ENCODE measurements around the gene OSM. TPM values are rescaled to one million over a fixed set of nuclear protein-coding genes. Genes with fewer than 3 reads are reported as not detected.
A peak's percentile ranks its signal among the peaks of the same experiment; 100 is the strongest.

Gene OSM
- total RNA-seq, 5 donors from 2014 or later (not counting 1 experiment from before 2014, with no cell fraction given), result 5.9 to 16.5 (median 7.4) TPM

DNA sequence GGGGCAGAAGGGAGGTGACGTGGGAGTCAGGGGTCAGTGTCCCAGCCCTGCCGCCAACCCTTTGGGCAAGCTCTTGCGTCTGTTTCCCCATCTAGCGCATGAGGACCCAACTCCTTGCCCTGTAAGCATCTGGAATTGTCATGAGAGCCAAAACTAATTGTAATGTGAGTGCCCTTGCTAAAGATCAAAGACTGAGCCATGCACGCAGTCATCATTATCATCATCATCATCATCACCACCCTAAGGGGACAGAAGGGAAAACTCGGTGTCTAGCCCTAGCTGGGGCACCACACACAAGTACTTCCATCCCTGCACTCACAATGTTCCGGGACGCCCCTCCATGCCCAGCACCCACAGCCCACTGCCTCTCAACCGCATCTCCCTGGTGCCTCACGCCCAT lies 22.6 kb downstream of the OSM start:
- no peaks in the 10 kb centered on the region for H3K36me3 ChIP-seq (ENCODE audit: control insufficient read depth in 2 of 2, extremely low read depth in 1 of 2, insufficient read depth in 1 of 2, low read length in 1 of 2)
- no peak overlapping the region for H3K4me3 ChIP-seq (ENCODE audit: control insufficient read depth in 1 of 2, extremely low read depth in 1 of 2, low read length in 1 of 2)
- ATAC-seq (replicated peaks in 1 of 4), result no peak
- Mint-ChIP-seq H3K27ac (no peak overlapping the region), H3K4me3 (peak overlapping the region in 2 of 3 donors; percentile 15 to 87), H3K4me1 (peaks cover 24 to 48% (median 35%) of the 10 kb centered on the region in 3 donors), H3K36me3 (no peaks in the 10 kb centered on the region), H3K9me3 (no peaks in the 10 kb centered on the region), H3K27me3 (peaks cover 3 to 12% of the 10 kb centered on the region in 2 donors)
- CTCF ChIA-PET, result no interaction called here
- no peaks in the 10 kb centered on the region for H3K9me3 ChIP-seq
- POLR2A ChIA-PET, result no interaction called here
- H3K4me1 ChIP-seq (ENCODE audit: control insufficient read depth in 1 of 2, extremely low read depth in 1 of 2, insufficient read depth in 2 of 2, low read length in 2 of 2), result peaks cover 0 to 39% of the 10 kb centered on the region in 2 experiments
- peaks cover 0 to 51% of the 10 kb centered on the region in 2 experiments for H3K27me3 ChIP-seq (replicated peaks in 1 of 2; ENCODE audit: control insufficient read depth in 2 of 2, extremely low read depth in 1 of 2, insufficient read depth in 2 of 2, low read length in 1 of 2)
- 79% methylated on average over 5 of the region's 10 CpGs for WGBS (ENCODE audit: insufficient coverage)
- no peak for DNase-seq
- no peak overlapping the region for H3K27ac ChIP-seq (ENCODE audit: low read length)

DNA sequence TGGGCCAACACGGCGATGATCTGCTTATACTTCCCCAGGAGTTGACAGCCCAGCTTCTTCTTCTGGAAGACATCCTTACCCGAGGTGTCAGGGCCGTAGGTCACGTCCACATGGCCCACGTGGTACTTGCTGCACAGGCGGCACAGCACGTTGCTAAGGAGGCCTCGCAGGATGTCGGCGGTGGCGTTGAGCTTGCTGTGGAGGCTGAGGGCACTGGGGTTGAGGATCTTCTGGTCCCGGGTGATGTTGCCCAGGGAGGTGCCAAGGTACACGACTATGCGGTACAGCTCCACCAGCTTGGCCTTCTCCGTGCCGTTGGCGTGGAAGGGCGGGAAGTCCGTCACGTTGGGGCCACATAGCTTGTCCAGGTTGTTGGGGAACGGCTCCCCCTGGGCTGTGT lies 23.0 kb downstream of the OSM start:
- no peaks in the 10 kb centered on the region for H3K9me3 Mint-ChIP-seq
- no peaks in the 10 kb centered on the region for H3K9me3 ChIP-seq
- no peaks in the 10 kb centered on the region for H3K36me3 Mint-ChIP-seq
- no peaks in the 10 kb centered on the region for H3K36me3 ChIP-seq (ENCODE audit: control insufficient read depth in 2 of 2, extremely low read depth in 1 of 2, insufficient read depth in 1 of 2, low read length in 1 of 2)
- DNase-seq, result no peak
- 57% methylated on average over 15 of the region's 22 CpGs for WGBS (ENCODE audit: insufficient coverage)
- H3K4me1 Mint-ChIP-seq, result peaks cover 24 to 47% (median 37%) of the 10 kb centered on the region in 3 donors
- H3K4me3 ChIP-seq (ENCODE audit: control insufficient read depth in 1 of 2, extremely low read depth in 1 of 2, low read length in 1 of 2), result no peak overlapping the region
- CTCF ChIA-PET, result no interaction called here
- peaks cover 3 to 12% of the 10 kb centered on the region in 2 donors for H3K27me3 Mint-ChIP-seq
- POLR2A ChIA-PET, result no interaction called here
- peaks cover 0 to 35% of the 10 kb centered on the region in 2 experiments for H3K4me1 ChIP-seq (ENCODE audit: control insufficient read depth in 1 of 2, extremely low read depth in 1 of 2, insufficient read depth in 2 of 2, low read length in 2 of 2)
- H3K27me3 ChIP-seq (replicated peaks in 1 of 2; ENCODE audit: control insufficient read depth in 2 of 2, extremely low read depth in 1 of 2, insufficient read depth in 2 of 2, low read length in 1 of 2), result peaks cover 0 to 47% of the 10 kb centered on the region in 2 experiments
- no peak overlapping the region for H3K27ac Mint-ChIP-seq
- no peak for ATAC-seq (replicated peaks in 1 of 4)
- H3K4me3 Mint-ChIP-seq, result peak overlapping the region in 1 of 3 donors; percentile 87
- no peak overlapping the region for H3K27ac ChIP-seq (ENCODE audit: low read length)

DNA sequence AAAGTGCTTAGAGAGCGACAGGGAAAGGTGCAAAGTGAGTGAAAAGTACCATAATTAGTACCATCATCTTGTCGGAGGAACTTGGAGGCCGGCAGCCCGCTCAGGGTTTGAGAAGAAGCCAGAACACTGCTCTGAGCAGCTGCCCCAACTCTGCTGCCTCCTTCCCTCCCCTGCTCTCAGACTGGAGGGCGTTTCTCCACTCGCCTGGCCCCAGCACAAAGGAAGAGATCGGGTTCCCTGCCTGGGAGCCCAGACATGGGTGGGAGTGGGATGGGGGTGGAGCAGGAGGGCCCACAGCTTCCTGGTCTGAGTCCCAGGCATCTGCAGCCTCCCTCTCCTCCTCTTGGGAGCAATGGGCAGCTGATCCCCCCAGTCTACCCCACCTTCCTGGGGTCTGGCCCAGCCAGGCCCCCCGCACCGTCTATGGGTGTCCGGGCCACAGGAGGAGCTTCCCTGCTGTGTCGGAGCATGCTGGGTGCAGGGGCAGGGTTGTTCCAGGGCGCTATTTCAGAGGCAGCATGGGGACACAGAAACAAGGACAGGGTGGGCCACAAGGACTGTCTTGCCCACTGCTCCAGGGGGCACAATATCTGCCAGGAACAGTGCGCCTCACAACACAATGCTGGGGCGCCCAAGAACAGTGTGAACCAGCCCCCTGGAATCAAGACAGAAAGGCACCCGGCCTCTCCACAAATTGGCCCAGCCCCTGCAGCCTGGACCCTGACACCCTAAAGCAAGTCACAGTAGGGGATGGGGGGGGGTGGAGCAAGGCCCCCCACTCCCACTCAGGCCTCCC lies 24.9 kb downstream of the OSM start:
- Mint-ChIP-seq H3K4me1 (peaks cover 14 to 32% (median 23%) of the 10 kb centered on the region in 3 donors), H3K9me3 (no peaks in the 10 kb centered on the region), H3K27ac (no peak overlapping the region), H3K4me3 (peak overlapping the region in 1 of 3 donors; percentile 17), H3K36me3 (no peaks in the 10 kb centered on the region), H3K27me3 (no peaks in the 10 kb centered on the region)
- peaks cover 0 to 28% of the 10 kb centered on the region in 2 experiments for H3K27me3 ChIP-seq (replicated peaks in 1 of 2; ENCODE audit: control insufficient read depth in 2 of 2, extremely low read depth in 1 of 2, insufficient read depth in 2 of 2, low read length in 1 of 2)
- WGBS (ENCODE audit: insufficient coverage), result 93% methylated on average over 7 of the region's 15 CpGs
- no peak for DNase-seq
- H3K36me3 ChIP-seq (ENCODE audit: control insufficient read depth in 2 of 2, extremely low read depth in 1 of 2, insufficient read depth in 1 of 2, low read length in 1 of 2), result no peaks in the 10 kb centered on the region
- H3K9me3 ChIP-seq, result no peaks in the 10 kb centered on the region
- no peak for ATAC-seq (replicated peaks in 1 of 4)
- ChIA-PET CTCF (interaction anchor here in 1 of 2 donors (0.6 kb wide), 1 partner anchor 133 kb away, joined by 5 read pairs; no protein-coding TSS in a partner anchor), POLR2A (no interaction called here)
- peaks cover 0 to 25% of the 10 kb centered on the region in 2 experiments for H3K4me1 ChIP-seq (ENCODE audit: control insufficient read depth in 1 of 2, extremely low read depth in 1 of 2, insufficient read depth in 2 of 2, low read length in 2 of 2)
- no peak overlapping the region for H3K4me3 ChIP-seq (ENCODE audit: control insufficient read depth in 1 of 2, extremely low read depth in 1 of 2, low read length in 1 of 2)
- no peak overlapping the region for H3K27ac ChIP-seq (ENCODE audit: low read length)

DNA sequence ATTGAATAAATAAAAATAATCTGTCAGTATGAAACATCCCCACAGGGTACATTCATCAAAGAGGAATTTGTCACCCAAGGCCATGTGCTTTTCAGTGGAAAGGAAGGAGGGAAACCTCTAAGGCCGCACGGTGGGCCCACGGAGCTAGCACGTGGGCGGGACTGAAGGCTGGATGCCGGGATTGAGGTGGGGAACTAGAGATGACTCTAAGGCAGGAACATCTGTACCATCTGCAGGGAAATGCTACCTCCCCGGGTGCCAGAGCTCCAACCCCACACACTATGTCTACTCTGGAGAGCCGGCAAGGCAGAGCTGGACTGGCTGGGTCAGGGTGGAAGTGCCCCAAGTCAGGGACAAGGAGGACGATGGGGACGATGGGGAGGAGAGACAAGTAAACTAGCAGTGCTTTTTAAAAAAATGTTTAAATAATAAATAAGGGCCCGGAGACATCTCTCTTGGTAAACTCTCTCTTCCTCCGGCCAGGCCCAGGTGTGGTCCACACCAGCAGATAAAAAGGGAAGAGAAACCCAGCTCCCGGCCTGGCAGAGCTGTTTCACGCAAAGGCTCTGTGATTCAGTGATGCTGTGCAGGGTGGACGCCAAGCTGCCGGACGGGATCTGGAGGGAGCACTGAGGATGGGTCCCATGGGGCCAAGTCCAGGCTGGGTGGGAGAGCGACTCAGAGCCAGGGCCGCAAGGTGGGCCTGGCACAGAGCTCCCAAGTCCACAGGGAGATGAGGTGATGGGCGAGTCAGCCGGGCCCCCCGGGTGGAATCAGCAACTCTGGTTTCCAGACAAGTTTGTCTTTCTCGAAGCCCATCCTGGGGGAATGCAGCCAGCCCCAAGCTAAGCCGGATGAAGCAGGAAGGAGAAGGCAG lies 25.9 kb downstream of the OSM start:
- DNase-seq (no peak), ATAC-seq (replicated peaks in 1 of 4) (no peak)
- Histone ChIP-seq H3K4me1 (ENCODE audit: control insufficient read depth in 1 of 2, extremely low read depth in 1 of 2, insufficient read depth in 2 of 2, low read length in 2 of 2) (peaks cover 0 to 16% of the 10 kb centered on the region in 2 experiments), H3K9me3 (no peaks in the 10 kb centered on the region), H3K27ac (ENCODE audit: low read length) (no peak overlapping the region), H3K36me3 (ENCODE audit: control insufficient read depth in 2 of 2, extremely low read depth in 1 of 2, insufficient read depth in 1 of 2, low read length in 1 of 2) (no peaks in the 10 kb centered on the region), H3K4me3 (ENCODE audit: control insufficient read depth in 1 of 2, extremely low read depth in 1 of 2, low read length in 1 of 2) (no peak overlapping the region), H3K27me3 (replicated peaks in 1 of 2; ENCODE audit: control insufficient read depth in 2 of 2, extremely low read depth in 1 of 2, insufficient read depth in 2 of 2, low read length in 1 of 2) (peaks cover 0 to 23% of the 10 kb centered on the region in 2 experiments)
- POLR2A ChIA-PET, result no interaction called here
- Mint-ChIP-seq H3K9me3 (no peaks in the 10 kb centered on the region), H3K27me3 (no peaks in the 10 kb centered on the region), H3K4me3 (no peak overlapping the region), H3K4me1 (peaks cover 9 to 25% (median 13%) of the 10 kb centered on the region in 3 donors), H3K36me3 (no peaks in the 10 kb centered on the region), H3K27ac (no peak overlapping the region)
- CTCF ChIA-PET, result no interaction called here
- WGBS (ENCODE audit: insufficient coverage), result 85% methylated on average over 13 of the region's 24 CpGs

DNA sequence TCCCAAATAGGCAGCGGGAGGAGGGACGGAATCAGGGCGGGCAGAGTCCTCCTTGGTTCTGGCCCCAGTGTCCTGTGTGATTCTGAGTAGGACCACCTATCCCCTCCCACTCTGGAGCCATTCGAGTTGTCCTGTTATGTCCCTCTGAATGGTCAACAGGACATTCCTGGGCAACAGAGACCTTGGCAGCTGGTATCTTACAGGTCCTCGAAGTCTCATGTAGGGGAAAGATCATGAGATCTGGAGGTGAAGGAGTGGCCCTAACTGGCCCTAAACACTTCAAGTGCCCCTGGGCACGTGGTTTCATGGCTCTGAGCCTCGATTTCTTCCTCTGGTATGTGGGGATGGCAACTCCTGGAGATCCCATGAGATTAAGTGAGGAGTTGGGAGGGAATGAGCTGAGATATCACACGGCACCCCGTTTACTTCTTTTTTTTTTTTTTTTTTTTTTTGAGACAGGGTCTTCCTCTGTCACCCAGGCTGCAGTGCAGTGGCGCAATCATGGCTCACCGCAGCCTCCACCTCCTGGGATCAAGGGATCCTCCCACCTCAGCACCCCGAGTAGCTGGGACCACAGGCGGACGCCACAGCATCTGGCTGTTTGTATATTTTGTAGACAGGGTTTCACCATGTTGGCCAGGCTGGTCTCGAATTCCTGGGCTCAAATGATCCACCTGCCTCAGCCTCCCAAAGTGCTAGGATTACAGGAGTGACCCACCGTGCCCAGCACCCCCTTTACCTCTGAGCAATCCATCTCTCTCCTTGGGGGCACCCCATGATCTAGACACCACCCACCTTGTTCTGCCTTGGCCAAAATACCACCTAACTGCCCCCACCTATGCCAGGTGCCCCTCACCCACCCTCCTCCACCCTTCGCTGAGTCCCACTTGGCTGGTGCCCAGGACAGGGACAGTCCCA lies 26.9 kb downstream of the OSM start:
- Mint-ChIP-seq H3K9me3 (no peaks in the 10 kb centered on the region), H3K36me3 (no peaks in the 10 kb centered on the region), H3K4me3 (no peak overlapping the region), H3K27me3 (no peaks in the 10 kb centered on the region), H3K4me1 (peaks cover 6 to 16% (median 7%) of the 10 kb centered on the region in 3 donors), H3K27ac (no peak overlapping the region)
- no peak overlapping the region for H3K27ac ChIP-seq (ENCODE audit: low read length)
- H3K36me3 ChIP-seq (ENCODE audit: control insufficient read depth in 2 of 2, extremely low read depth in 1 of 2, insufficient read depth in 1 of 2, low read length in 1 of 2), result no peaks in the 10 kb centered on the region
- POLR2A ChIA-PET, result no interaction called here
- ATAC-seq (replicated peaks in 1 of 4) (no peak), DNase-seq (no peak)
- H3K4me3 ChIP-seq (ENCODE audit: control insufficient read depth in 1 of 2, extremely low read depth in 1 of 2, low read length in 1 of 2), result no peak overlapping the region
- peaks cover 0 to 6% of the 10 kb centered on the region in 2 experiments for H3K4me1 ChIP-seq (ENCODE audit: control insufficient read depth in 1 of 2, extremely low read depth in 1 of 2, insufficient read depth in 2 of 2, low read length in 2 of 2)
- CTCF ChIA-PET, result interaction anchor here in 1 of 2 donors (0.6 kb wide), 2 partner anchors 16 to 1935 kb away, joined by 3 to 4 read pairs; no protein-coding TSS in a partner anchor
- H3K9me3 ChIP-seq, result no peaks in the 10 kb centered on the region
- peaks cover 0 to 13% of the 10 kb centered on the region in 2 experiments for H3K27me3 ChIP-seq (replicated peaks in 1 of 2; ENCODE audit: control insufficient read depth in 2 of 2, extremely low read depth in 1 of 2, insufficient read depth in 2 of 2, low read length in 1 of 2)
- WGBS (ENCODE audit: insufficient coverage), result 78% methylated on average over 8 of the region's 17 CpGs
